ENCODE data around the gene OLFML2A.
"Not testable (repeated sequence)": the region's sequence is repeated elsewhere in the genome, so short reads cannot be mapped to it uniquely, and the experiment has no call there.

Gene OLFML2A

GRCh38 chr9:124776954-124777648 is at the start of gene OLFML2A:
Gene OLFML2A, plus strand, starts transcription at chr9:124777133. Its CDS starts 138 bp downstream, at chr9:124777271.
- no peak for DNase-seq

DNA sequence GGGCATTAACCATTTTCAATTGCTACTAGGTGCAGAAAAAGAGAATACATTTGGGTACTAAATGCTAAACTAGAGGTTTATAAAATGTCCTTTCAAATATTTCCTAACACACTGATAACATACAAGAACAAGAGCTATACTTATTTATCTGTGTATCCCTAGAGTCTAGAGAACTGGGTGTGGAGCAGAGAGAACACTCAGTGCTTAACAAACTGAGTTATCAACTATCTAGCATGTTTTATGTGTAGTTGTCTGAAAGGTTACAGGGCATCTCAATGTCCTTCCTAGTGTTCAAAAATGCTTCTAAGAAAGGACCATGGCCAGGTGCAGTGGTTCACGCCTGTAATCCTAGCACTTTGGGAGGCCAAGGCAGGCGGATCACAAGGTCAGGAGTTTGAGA is 46.2 kb upstream of the OLFML2A start:
- no peak for DNase-seq

GRCh38 chr9:124733964-124734740 is 42.8 kb upstream of the OLFML2A start:
- no peak for DNase-seq

DNA sequence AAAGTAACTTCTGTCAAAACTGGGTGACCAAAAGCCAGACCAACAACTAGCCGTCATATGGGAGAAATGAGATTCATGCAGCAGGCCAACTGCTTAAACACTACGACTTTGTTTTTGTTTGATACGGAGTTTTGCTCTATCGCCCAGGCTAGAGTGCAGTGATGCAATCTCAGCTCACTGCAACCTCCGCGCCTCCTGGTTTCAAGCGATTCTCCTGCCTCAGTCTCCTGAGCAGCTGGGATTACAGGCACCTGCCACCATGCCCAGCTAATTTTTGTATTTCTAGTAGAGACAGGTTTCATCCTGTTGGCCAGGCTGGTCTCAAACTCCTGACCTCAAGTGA is 42.2 kb upstream of the OLFML2A start:
- not testable (repeated sequence) for DNase-seq

GRCh38 chr9:124735121-124735520 is 41.8 kb upstream of the OLFML2A start:
- DNase-seq: no peak

- not testable (repeated sequence) for DNase-seq
These were observed 38.9 kb upstream of the OLFML2A start for GRCh38 chr9:124738075-124738474.

GRCh38 chr9:124739360-124739759 is 37.6 kb upstream of the OLFML2A start:
- no peak for DNase-seq

DNA sequence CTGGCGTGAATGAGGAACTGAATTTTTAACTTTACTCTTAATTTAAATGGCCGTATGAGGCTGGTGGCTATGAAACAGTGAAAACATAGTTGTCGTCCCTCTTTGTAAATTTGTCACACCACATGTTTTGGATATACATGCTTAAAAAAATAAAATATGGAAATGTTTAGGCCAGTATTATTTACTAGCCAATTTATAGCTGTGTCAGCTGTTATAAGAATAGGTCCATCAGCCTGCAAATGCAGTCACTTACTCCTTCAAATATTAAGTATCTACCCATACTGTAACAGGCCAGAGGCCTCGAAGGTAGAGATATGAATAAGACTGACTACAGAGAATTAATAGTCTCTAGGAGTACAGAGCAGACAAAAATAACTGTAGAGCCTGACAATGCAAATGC is 35.8 kb upstream of the OLFML2A start:
- no peak for DNase-seq

GRCh38 chr9:124741662-124742061 is 35.3 kb upstream of the OLFML2A start:
- DNase-seq: no peak

- DNase-seq: no peak
These were observed 34.0 kb upstream of the OLFML2A start for GRCh38 chr9:124742940-124743339.

- DNase-seq: no peak
These were observed 33.1 kb upstream of the OLFML2A start for GRCh38 chr9:124743686-124744348.

DNA sequence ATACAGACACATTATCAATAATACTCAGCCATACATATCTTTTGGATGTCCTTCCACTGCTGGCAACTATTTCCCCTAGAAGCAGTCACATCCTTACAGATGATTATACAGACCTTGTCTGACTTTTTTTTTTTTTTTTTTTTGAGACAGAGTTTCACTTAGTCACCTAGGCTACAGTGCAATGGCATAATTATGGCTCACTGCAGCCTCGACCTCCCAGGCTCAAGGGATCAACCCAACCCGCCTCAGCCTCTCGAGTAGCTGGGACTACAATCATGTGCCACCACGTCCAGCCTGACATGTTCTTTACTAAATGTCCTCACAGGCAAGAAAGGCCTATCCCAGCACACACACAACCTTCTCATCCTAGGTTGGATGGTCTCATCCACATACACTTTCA is 29.9 kb upstream of the OLFML2A start:
- DNase-seq: no peak

DNA sequence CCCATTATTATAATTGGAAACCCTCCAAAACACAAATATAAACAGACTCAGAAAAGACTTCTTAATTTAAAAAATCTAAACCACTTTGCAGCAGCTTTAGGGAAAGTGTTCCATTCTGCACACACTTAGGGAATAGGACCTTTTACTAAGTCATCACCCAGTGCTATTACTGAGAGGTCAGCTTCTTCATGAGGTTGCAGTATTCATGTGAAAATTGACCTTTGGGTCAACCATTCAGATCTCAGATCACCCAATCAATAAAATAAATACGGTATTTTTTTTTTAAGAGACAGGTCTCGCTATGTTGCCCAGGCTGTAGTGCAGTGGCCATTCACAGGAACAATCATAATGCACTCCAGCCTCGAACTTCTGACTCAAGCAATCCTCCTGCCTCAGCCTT is 27.6 kb upstream of the OLFML2A start:
- DNase-seq: no peak

- DNase-seq: no peak
These were observed 27.2 kb upstream of the OLFML2A start for GRCh38 chr9:124749781-124750180.

DNA sequence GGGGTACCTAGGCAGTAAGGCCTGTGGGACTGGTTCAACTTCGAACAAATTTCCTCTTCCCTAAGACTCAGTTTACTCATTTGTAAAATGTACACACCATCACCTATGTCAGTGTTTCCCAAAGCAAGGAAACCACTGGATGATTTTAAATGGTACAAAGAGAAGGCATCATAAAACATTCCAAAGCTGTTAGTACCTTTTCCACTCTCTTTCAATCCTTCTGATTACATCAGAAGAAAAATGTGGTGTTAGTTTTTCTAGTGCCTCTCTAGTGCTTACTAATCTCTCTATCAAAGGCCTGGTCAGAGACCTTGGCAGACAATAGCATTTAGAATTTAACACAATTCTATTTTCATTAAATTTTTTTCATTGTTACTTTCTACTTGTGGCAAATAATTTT is 24.0 kb upstream of the OLFML2A start:
- no peak for DNase-seq

GRCh38 chr9:124754289-124754688 is 22.6 kb upstream of the OLFML2A start:
- no peak for DNase-seq

DNA sequence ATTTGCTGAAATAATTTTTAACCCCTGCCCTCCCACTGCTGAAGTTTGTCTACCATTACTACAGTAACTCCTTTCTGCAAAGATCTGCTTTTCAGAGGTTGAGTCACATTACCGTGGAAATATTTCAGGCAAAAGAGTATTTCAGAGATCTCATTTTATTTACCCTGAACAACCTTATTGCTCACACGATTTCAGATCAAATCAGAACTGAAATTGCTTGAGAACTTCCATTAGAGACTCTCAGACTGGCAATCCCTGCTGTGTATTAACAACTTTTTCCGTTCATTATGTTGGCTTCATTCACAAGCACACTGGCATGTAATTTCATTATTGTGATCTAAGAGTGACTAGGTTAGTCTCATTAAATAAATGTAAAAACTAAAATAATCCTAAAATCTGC is 21.9 kb upstream of the OLFML2A start:
- no peak for DNase-seq

DNA sequence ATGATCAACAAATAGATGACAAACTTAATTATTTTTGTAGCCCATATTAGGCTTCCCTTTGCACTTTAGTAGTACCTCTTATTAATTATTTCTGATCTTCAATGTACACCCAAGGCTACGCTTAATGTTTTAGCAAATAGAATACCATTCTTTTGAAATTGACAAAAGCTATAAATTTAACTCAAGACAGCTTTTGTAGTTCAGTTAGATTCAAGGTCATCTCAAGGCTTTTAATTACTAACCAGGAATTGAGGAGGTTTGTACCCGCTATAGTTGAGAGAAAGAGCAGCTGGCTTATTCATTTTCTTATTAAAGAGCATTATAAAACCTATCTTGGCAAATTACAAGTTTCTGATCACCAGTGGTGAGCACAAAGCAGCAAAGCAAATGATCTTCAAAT is 20.9 kb upstream of the OLFML2A start:
- no peak for DNase-seq

GRCh38 chr9:124757616-124758015 is 19.3 kb upstream of the OLFML2A start:
- DNase-seq: no peak

DNA sequence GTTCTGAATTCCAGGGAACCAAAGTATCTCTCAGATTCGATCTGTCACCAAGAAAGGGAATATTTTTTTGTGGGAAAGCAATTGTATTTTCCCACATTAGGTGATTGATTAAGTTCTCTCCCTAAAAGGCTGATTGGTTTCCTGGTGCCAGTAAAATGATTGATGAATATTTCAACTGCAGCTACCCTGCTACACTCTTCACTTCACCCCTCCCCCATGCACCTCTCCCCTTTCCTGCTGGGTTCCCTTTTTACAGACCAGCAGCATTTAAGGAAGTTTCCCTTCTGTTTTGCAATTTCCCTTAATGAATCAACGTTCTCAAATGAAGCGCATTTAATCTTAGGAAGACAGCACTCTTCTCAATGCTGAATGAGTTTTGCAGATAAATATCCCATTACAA is 18.9 kb upstream of the OLFML2A start:
- DNase-seq: no peak

- DNase-seq: no peak
These were observed 18.2 kb upstream of the OLFML2A start for GRCh38 chr9:124758691-124759090.

DNA sequence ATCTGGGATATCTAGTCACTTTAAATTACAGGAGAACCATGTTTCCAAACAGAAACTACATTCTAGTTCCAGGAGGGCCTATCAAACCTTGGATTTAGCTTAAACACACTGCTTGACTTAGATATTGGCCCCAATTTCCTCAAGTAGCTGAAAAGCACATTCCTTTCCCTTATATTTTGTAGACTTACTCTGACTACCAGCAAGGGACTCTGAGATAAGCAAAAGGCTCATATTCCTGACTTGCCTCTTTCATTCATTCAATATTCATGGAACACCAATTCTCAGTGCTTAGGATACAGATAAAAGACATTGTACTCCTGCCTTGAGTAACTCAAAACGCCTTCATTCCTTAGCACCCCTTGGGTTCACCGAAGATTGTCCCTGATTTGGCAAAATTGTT is 17.6 kb upstream of the OLFML2A start:
- no peak for DNase-seq

GRCh38 chr9:124760719-124761118 is 16.2 kb upstream of the OLFML2A start:
- DNase-seq: no peak

DNA sequence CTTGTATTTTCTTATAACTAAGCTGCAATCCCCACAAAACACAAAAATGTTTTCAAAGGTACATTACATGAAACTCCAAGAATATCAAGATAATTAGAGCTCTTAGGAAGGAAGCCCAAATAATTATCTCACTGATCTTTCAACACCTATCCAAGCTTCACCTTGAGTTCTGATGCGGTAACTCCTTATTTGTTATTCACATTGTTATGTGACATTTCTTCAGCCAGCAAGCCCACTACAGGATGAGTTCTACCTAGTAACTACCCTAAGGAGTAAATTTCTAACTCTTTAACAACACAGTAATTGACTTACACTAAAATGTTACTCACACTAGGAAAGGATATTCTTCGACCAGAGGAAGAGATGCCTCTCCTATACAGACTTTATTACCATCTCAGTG is 15.7 kb upstream of the OLFML2A start:
- DNase-seq: no peak

All from NCI-H187 treated with DMSO at 0.1 percent for 48 hours (cell line).